ENCODE results near the gene TTC7B. TPM values are rescaled to one million over a fixed set of nuclear protein-coding genes. Genes with fewer than 3 reads are reported as not detected.

TTC7B gene
- total and polyA plus RNA-seq, 12 donors, result 10.0 to 58.4 (median 24.7) TPM

DNA sequence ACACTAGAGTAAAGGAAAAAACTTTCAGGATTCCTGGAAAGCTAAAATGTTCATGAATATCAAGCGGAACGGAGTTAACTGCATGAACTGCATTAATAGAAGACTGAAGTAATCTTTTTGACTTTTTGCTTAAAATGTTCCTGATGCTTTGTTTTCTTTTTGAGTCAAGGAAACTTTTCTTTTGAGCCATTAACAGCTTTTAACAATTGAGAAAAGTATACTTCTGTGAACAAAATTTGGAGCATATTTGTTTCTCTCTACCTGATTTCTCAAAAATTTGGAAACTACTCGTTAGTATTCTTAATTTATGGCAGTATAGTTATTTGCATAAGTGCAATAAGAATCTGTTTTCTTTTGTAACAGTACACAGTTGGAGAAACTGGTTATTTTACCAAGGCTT is 340.9 kb downstream of the TTC7B start:
- Histone ChIP-seq H3K27ac (no peak overlapping the region), H3K4me1 (replicated peaks in 1 of 2) (no peaks in the 10 kb centered on the region), H3K36me3 (replicated peaks in 1 of 2) (no peaks in the 10 kb centered on the region), H3K4me3 (no peak overlapping the region), H3K27me3 (no peaks in the 10 kb centered on the region), H3K9me3 (replicated peaks in 1 of 3) (peaks cover 0 to 6% (median 3%) of the 10 kb centered on the region in 3 donors)
- WGBS, 4 donors, result 52 to 90% (median 76%) methylated on average over 3 of the region's 3 CpGs
- TF ChIP-seq, protein P1, sequence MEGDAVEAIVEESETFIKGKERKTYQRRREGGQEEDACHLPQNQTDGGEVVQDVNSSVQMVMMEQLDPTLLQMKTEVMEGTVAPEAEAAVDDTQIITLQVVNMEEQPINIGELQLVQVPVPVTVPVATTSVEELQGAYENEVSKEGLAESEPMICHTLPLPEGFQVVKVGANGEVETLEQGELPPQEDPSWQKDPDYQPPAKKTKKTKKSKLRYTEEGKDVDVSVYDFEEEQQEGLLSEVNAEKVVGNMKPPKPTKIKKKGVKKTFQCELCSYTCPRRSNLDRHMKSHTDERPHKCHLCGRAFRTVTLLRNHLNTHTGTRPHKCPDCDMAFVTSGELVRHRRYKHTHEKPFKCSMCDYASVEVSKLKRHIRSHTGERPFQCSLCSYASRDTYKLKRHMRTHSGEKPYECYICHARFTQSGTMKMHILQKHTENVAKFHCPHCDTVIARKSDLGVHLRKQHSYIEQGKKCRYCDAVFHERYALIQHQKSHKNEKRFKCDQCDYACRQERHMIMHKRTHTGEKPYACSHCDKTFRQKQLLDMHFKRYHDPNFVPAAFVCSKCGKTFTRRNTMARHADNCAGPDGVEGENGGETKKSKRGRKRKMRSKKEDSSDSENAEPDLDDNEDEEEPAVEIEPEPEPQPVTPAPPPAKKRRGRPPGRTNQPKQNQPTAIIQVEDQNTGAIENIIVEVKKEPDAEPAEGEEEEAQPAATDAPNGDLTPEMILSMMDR (IDR thresholded peaks at IDR 0.05), result no peak
- TF ChIP-seq POLR2A (IDR thresholded peaks at IDR 0.05), result no peak
- DNase-seq, result no peak
- intact Hi-C loops (cut with DNase I), result no loop called here

Other genes starting within 250 kb of the TTC7B start
- gene RPS6KA5, start 244.2 kb upstream of the TTC7B start, total RNA-seq, result 1 to 10 TPM; 1.7 to 5.5 (median 2.1) TPM
- under 1 TPM; 0.27 to 0.99 (median 0.72) TPM for gene RPS6KA5, start 244.2 kb upstream of the TTC7B start, polyA plus RNA-seq

All from adrenal gland (tissue), 12 donors.